ENCODE results near the gene PRR9.

Gene PRR9

GRCh38 chr1:153192697-153193096 lies 24.7 kb upstream of the PRR9 start:
- in situ Hi-C loops (cut with HindIII; ENCODE audit: low sequenced_read_pairs), result no loop called here
- H3K4me3 ChIP-seq (ENCODE audit: low read depth, low read length), result no peak overlapping the region
- no peak for DNase-seq (ENCODE audit: low read depth, low spot score)
- peak; percentile 6 for TF ChIP-seq CTCF (IDR thresholded peaks at IDR 0.05; ENCODE audit: low read depth, low read length)

GRCh38 chr1:153194331-153195050 lies 22.9 kb upstream of the PRR9 start:
- no peak for DNase-seq (ENCODE audit: low read depth, low spot score)
- in situ Hi-C loops (cut with HindIII; ENCODE audit: low sequenced_read_pairs), result no loop called here
- no peak for TF ChIP-seq CTCF (IDR thresholded peaks at IDR 0.05; ENCODE audit: low read depth, low read length)
- no peak overlapping the region for H3K4me3 ChIP-seq (ENCODE audit: low read depth, low read length)

- no peak overlapping the region for H3K4me3 ChIP-seq (ENCODE audit: low read depth, low read length)
- no peak for TF ChIP-seq CTCF (IDR thresholded peaks at IDR 0.05; ENCODE audit: low read depth, low read length)
- no peak for DNase-seq (ENCODE audit: low read depth, low spot score)
- in situ Hi-C loops (cut with HindIII; ENCODE audit: low sequenced_read_pairs), result no loop called here
Measured at GRCh38 chr1:153195216-153195615, 22.2 kb upstream of the PRR9 start.

- no peak overlapping the region for H3K4me3 ChIP-seq (ENCODE audit: low read depth, low read length)
- in situ Hi-C loops (cut with HindIII; ENCODE audit: low sequenced_read_pairs), result no loop called here
- TF ChIP-seq CTCF (IDR thresholded peaks at IDR 0.05; ENCODE audit: low read depth, low read length), result no peak
- no peak for DNase-seq (ENCODE audit: low read depth, low spot score)
Measured at GRCh38 chr1:153202006-153202405, 15.4 kb upstream of the PRR9 start.

- TF ChIP-seq CTCF (IDR thresholded peaks at IDR 0.05; ENCODE audit: low read depth, low read length), result no peak
- no peak for DNase-seq (ENCODE audit: low read depth, low spot score)
- in situ Hi-C loops (cut with HindIII; ENCODE audit: low sequenced_read_pairs), result no loop called here
- H3K4me3 ChIP-seq (ENCODE audit: low read depth, low read length), result no peak within 1 kb of the TSS
Measured at GRCh38 chr1:153203130-153203529, 14.3 kb upstream of the PRR9 start, which contains the start of gene LELP1. TSS of gene LELP1 (plus strand) at chr1:153203430. CDS start at chr1:153204708, 1,278 bp downstream.

- DNase-seq (ENCODE audit: low read depth, low spot score), result no peak
- TF ChIP-seq CTCF (IDR thresholded peaks at IDR 0.05; ENCODE audit: low read depth, low read length), result no peak
- H3K4me3 ChIP-seq (ENCODE audit: low read depth, low read length), result no peak overlapping the region
- in situ Hi-C loops (cut with HindIII; ENCODE audit: low sequenced_read_pairs), result no loop called here
Measured at GRCh38 chr1:153206631-153207030, 10.8 kb upstream of the PRR9 start.

Measured in astrocyte of the spinal cord (primary cell).